Nephron progenitor cell (in vitro differentiated cells): ENCODE data around the gene CXCR5.

ENCODE experiments used
- DNase-seq: peaks from one replicate; pipeline ENCODE4 v3.0.0; 2021
- H3K27ac Mint-ChIP-seq: 2 replicates; pipeline ENCODE4 v1.8.0; 2021; ENCODE audit warnings: mild to moderate bottlenecking, moderate library complexity, mixed read lengths
- H3K27me3 Mint-ChIP-seq: 2 replicates; pipeline ENCODE4 v1.8.0; 2021; ENCODE audit warnings: mild to moderate bottlenecking, low read depth, mixed read lengths; ENCODE audit not compliant: poor library complexity
- H3K36me3 Mint-ChIP-seq: 2 replicates; pipeline ENCODE4 v1.8.0; 2021; ENCODE audit warnings: low read depth, mixed read lengths
- H3K4me1 Mint-ChIP-seq: 2 replicates; pipeline ENCODE4 v1.8.0; 2021; ENCODE audit warnings: mixed read lengths
- H3K4me3 Mint-ChIP-seq: 2 replicates; pipeline ENCODE4 v1.8.0; 2021; ENCODE audit warnings: mild to moderate bottlenecking, moderate library complexity, mixed read lengths
- H3K9me3 Mint-ChIP-seq: 2 replicates; pipeline ENCODE4 v1.8.0; 2021; ENCODE audit warnings: mild to moderate bottlenecking, moderate library complexity, mixed read lengths
- CTCF ChIP-seq: fragments of 200-600 bp; sonication (generic); IDR thresholded peaks from 2 replicates; pipeline ENCODE4 v1.5.0; 2021; ENCODE audit warnings: antibody characterized with exemption

Gene CXCR5

GRCh38 chr11:118878163-118878563, 5.5 kb upstream of the CXCR5 start:
- no peak for TF ChIP-seq CTCF
- Mint-ChIP-seq H3K27ac (no peak overlapping the region), H3K36me3 (no peaks in the 10 kb centered on the region), H3K9me3 (no peaks in the 10 kb centered on the region), H3K4me3 (no peak overlapping the region), H3K27me3 (peaks cover 10% of the 10 kb centered on the region), H3K4me1 (peaks cover 11% of the 10 kb centered on the region)
- DNase-seq: no peak

GRCh38 chr11:118881228-118881627, 2.5 kb upstream of the CXCR5 start:
- no peak overlapping the region for H3K27ac Mint-ChIP-seq
- no peaks in the 10 kb centered on the region for H3K36me3 Mint-ChIP-seq
- no peaks in the 10 kb centered on the region for H3K9me3 Mint-ChIP-seq
- H3K27me3 Mint-ChIP-seq: peaks cover 12% of the 10 kb centered on the region
- DNase-seq: no peak
- no peak for TF ChIP-seq CTCF
- no peak overlapping the region for H3K4me3 Mint-ChIP-seq
- peaks cover 25% of the 10 kb centered on the region for H3K4me1 Mint-ChIP-seq

- no peak for TF ChIP-seq CTCF
- H3K4me1 Mint-ChIP-seq: peaks cover 31% of the 10 kb centered on the region
- peaks cover 9% of the 10 kb centered on the region for H3K27me3 Mint-ChIP-seq
- DNase-seq: no peak
- H3K36me3 Mint-ChIP-seq: no peaks in the 10 kb centered on the region
- no peaks in the 10 kb centered on the region for H3K9me3 Mint-ChIP-seq
- H3K27ac Mint-ChIP-seq: no peak overlapping the region
- no peak overlapping the region for H3K4me3 Mint-ChIP-seq
Measured at GRCh38 chr11:118882491-118882890, 1.2 kb upstream of the CXCR5 start.

- H3K4me3 Mint-ChIP-seq: no peak overlapping the region
- no peak overlapping the region for H3K27ac Mint-ChIP-seq
- TF ChIP-seq CTCF: no peak
- peaks cover 36% of the 10 kb centered on the region for H3K4me1 Mint-ChIP-seq
- H3K36me3 Mint-ChIP-seq: no peaks in the 10 kb centered on the region
- peaks cover 9% of the 10 kb centered on the region for H3K27me3 Mint-ChIP-seq
- DNase-seq: no peak
- H3K9me3 Mint-ChIP-seq: no peaks in the 10 kb centered on the region
Measured at GRCh38 chr11:118883004-118883367, 706 bp upstream of the CXCR5 start.

- Mint-ChIP-seq H3K36me3 (no peaks in the 10 kb centered on the region), H3K4me3 (no peak overlapping the region), H3K27me3 (peaks cover 15% of the 10 kb centered on the region), H3K9me3 (no peaks in the 10 kb centered on the region), H3K27ac (no peak overlapping the region), H3K4me1 (peaks cover 44% of the 10 kb centered on the region)
- no peak for DNase-seq
- no peak for TF ChIP-seq CTCF
Measured at GRCh38 chr11:118884875-118885274, 1.2 kb downstream of the CXCR5 start.

DNA sequence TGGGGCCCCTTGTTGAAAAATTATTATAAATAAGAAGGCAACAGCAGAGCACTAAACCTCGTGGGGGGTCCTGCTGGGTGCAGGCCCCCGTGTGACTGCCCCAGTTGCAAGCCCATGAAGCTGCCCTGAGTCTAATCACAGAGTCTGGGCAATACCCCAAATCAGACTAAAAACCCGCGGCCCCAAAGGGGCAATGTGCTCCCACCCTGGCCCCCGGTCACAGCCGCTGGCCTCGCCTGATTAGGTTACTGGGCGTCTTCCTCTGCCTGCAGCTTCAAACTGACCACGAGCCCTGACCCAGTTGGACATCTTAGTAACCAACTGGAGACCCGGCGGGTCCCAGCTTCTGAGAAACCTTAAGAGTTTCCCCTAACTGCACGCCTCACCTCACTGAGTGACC, 1.6 kb downstream of the CXCR5 start:
- Mint-ChIP-seq H3K27ac (no peak overlapping the region), H3K36me3 (no peaks in the 10 kb centered on the region), H3K4me3 (no peak overlapping the region), H3K27me3 (peaks cover 15% of the 10 kb centered on the region), H3K4me1 (peaks cover 44% of the 10 kb centered on the region), H3K9me3 (no peaks in the 10 kb centered on the region)
- no peak for TF ChIP-seq CTCF
- peak; percentile 6 for DNase-seq
